GM23338 (cell line): ENCODE results near the gene TANGO6. TPM values are rescaled to one million over a fixed set of nuclear protein-coding genes. Genes with fewer than 3 reads are reported as not detected.

Experiments
- ATAC-seq: fragments of 200-7000 bp; cut with Tn5 transposase; 3 replicates; pipeline ENCODE4 v1.9.1; 2020
- DNase-seq: peaks from one replicate; pipeline ENCODE4 v3.0.0-alpha.2; 2015; ENCODE audit warnings: low spot score
- H2AFZ ChIP-seq: fragments of 200-600 bp; sonication (generic); 2 replicates; pipeline ENCODE4 v1.8.0; 2016; ENCODE audit warnings: antibody characterized with exemption, mild to moderate bottlenecking, moderate library complexity
- H3F3A ChIP-seq: fragments of 200-600 bp; sonication (generic); replicated peaks from 2 replicates; pipeline ENCODE4 v1.8.0; 2017; ENCODE audit warnings: antibody characterized with exemption, mixed run types, low read depth
- H3K27ac ChIP-seq: fragments of 200-600 bp; sonication (generic); 2 replicates; pipeline ENCODE4 v1.6.1; 2016; ENCODE audit warnings: low read depth
- H3K27me3 ChIP-seq: fragments of 200-600 bp; sonication (generic); 2 replicates; pipeline ENCODE4 v1.8.0; 2016; ENCODE audit warnings: mild to moderate bottlenecking, mixed run types, moderate library complexity; ENCODE audit not compliant: insufficient read depth
- H3K36me3 ChIP-seq: fragments of 200-600 bp; sonication (generic); 2 replicates; pipeline ENCODE4 v1.8.0; 2016; ENCODE audit warnings: mild to moderate bottlenecking; ENCODE audit not compliant: insufficient read depth
- H3K4me1 ChIP-seq: fragments of 200-600 bp; sonication (generic); 2 replicates; pipeline ENCODE4 v1.8.0; 2016; ENCODE audit warnings: mild to moderate bottlenecking, moderate library complexity; ENCODE audit not compliant: insufficient read depth
- H3K4me2 ChIP-seq: fragments of 200-600 bp; sonication (generic); 2 replicates; pipeline ENCODE4 v1.7.1; 2017; ENCODE audit warnings: mixed run types
- H3K4me3 ChIP-seq: fragments of 200-600 bp; sonication (generic); 2 replicates; pipeline ENCODE4 v1.6.1; 2016; ENCODE audit warnings: mixed run types
- H3K79me2 ChIP-seq: fragments of 200-600 bp; sonication (generic); replicated peaks from 2 replicates; pipeline ENCODE4 v1.8.0; 2017; ENCODE audit warnings: mild to moderate bottlenecking; ENCODE audit not compliant: insufficient read depth
- H3K9me2 ChIP-seq: fragments of 200-600 bp; sonication (generic); 2 replicates; pipeline ENCODE4 v1.8.0; 2017; ENCODE audit not compliant: insufficient read depth
- H4K20me1 ChIP-seq: fragments of 200-600 bp; sonication (generic); replicated peaks from 2 replicates; pipeline ENCODE4 v1.8.0; 2017; ENCODE audit warnings: mild to moderate bottlenecking; ENCODE audit not compliant: insufficient read depth
- H3K27ac Mint-ChIP-seq: 2 replicates; pipeline ENCODE4 v1.8.0; 2020; ENCODE audit warnings: inconsistent platforms, mild to moderate bottlenecking, moderate library complexity, mixed read lengths
- H3K27me3 Mint-ChIP-seq: 3 replicates; pipeline ENCODE4 v1.8.0; 2022; ENCODE audit warnings: low read depth, mild to moderate bottlenecking, moderate library complexity, mixed read lengths, inconsistent platforms; ENCODE audit not compliant: insufficient read depth, poor library complexity
- H3K36me3 Mint-ChIP-seq: 3 replicates; pipeline ENCODE4 v1.8.0; 2021; ENCODE audit warnings: low read depth, mild to moderate bottlenecking, inconsistent platforms, moderate library complexity, mixed read lengths
- H3K4me1 Mint-ChIP-seq: 3 replicates; pipeline ENCODE4 v1.8.0; 2020; ENCODE audit warnings: mild to moderate bottlenecking, inconsistent platforms, mixed read lengths
- H3K4me3 Mint-ChIP-seq: 3 replicates; pipeline ENCODE4 v1.8.0; 2021; ENCODE audit warnings: moderate library complexity, mild to moderate bottlenecking, inconsistent platforms, mixed read lengths
- H3K9me3 Mint-ChIP-seq: 3 replicates; pipeline ENCODE4 v1.8.0; 2020; ENCODE audit warnings: moderate library complexity, mild to moderate bottlenecking, inconsistent platforms, mixed read lengths
- CREB1 ChIP-seq: fragments of 250-450 bp; sonication (Bioruptor Pico); IDR thresholded peaks from 2 replicates; pipeline ENCODE4 v1.5.0; 2020; ENCODE audit warnings: low read depth, mild to moderate bottlenecking, moderate library complexity
- CTCF ChIP-seq, 2 experiments: fragments of 200-600 bp in 1 of 2; sonication (generic) in 1 of 2; conservative IDR thresholded peaks; 2 replicates each; pipeline versions ENCODE4 v1.5.1 to v1.6.1; 2016 to 2017; ENCODE audit warnings: antibody characterized with exemption in 2 of 2, low read depth in 2 of 2, mild to moderate bottlenecking in 2 of 2, moderate library complexity in 1 of 2
- EZH2 ChIP-seq: fragments of 200-600 bp; sonication (generic); IDR thresholded peaks from one replicate; pipeline ENCODE4 v1.8.0; 2017; ENCODE audit warnings: antibody characterized with exemption, mild to moderate bottlenecking, low read depth; ENCODE audit not compliant: unreplicated experiment
- EZH2phosphoT487 ChIP-seq: fragments of 200-600 bp; sonication (generic); IDR thresholded peaks from one replicate; pipeline ENCODE4 v1.8.1; 2018; ENCODE audit warnings: antibody characterized with exemption; ENCODE audit not compliant: unreplicated experiment
- JUNB ChIP-seq: IDR thresholded peaks from one replicate; pipeline ENCODE4 v1.6.1; 2016; ENCODE audit warnings: antibody characterized with exemption; ENCODE audit not compliant: unreplicated experiment
- NANOG ChIP-seq: IDR thresholded peaks from 2 replicates; pipeline ENCODE4 v1.6.1; 2016; ENCODE audit warnings: antibody characterized with exemption, borderline replicate concordance
- POLR2AphosphoS5 ChIP-seq: IDR thresholded peaks from 2 replicates; pipeline ENCODE4 v1.6.1; 2016; ENCODE audit warnings: antibody characterized with exemption, low read depth
- REST ChIP-seq: IDR thresholded peaks from one replicate; pipeline ENCODE4 v1.6.1; 2018; ENCODE audit warnings: antibody characterized with exemption; ENCODE audit not compliant: unreplicated experiment
- STAT1 ChIP-seq: IDR thresholded peaks from one replicate; pipeline ENCODE4 v1.6.1; 2016; ENCODE audit warnings: antibody characterized with exemption; ENCODE audit not compliant: unreplicated experiment
- ZNF114 ChIP-seq: fragments of 250-450 bp; sonication (Bioruptor Pico); IDR thresholded peaks from 2 replicates; pipeline ENCODE4 v1.5.0; 2020; ENCODE audit warnings: mild to moderate bottlenecking, moderate library complexity
- ZNF331 ChIP-seq: fragments of 250-450 bp; sonication (Bioruptor Pico); IDR thresholded peaks from 2 replicates; pipeline ENCODE4 v1.5.0; 2020; ENCODE audit warnings: low read depth, mild to moderate bottlenecking, moderate library complexity
- polyA plus RNA-seq: library from polyadenylated mRNA; unstranded; fragments of >200 nt; fragmentation: Nextera tagmentation; extraction: Ambion mirVana; gene quantifications from 2 replicates; pipeline ENCODE4 v1.2.1, GENCODE V29; 2016
- total RNA-seq: library from RNA; depleted of rRNA; stranded (reverse); fragments of >200 nt; shearing (Covaris generic); gene quantifications from 2 replicates; pipeline ENCODE4 v1.2.3, GENCODE V29; 2014

TANGO6 gene
- total and polyA plus RNA-seq, 2 experiments from 2014 or later = 7.2 to 23.2 TPM

GRCh38 chr16:69014811-69015210, 171.5 kb downstream of the TANGO6 start:
- no peaks in the 10 kb centered on the region for H3F3A ChIP-seq
- no peak overlapping the region for H3K4me3 Mint-ChIP-seq

GRCh38 chr16:69017036-69017783, 173.9 kb downstream of the TANGO6 start:
- H3K27ac ChIP-seq = no peak overlapping the region
- H3K4me3 Mint-ChIP-seq = no peak overlapping the region
- no peak for TF ChIP-seq ZNF114 (CRISPR knock-in tag)
- TF ChIP-seq STAT1 = no peak
- no peak for TF ChIP-seq REST
- no peak for TF ChIP-seq ZNF331 (CRISPR knock-in tag)
- TF ChIP-seq NANOG = no peak
- TF ChIP-seq EZH2phosphoT487 = no peak
- no peak for TF ChIP-seq POLR2AphosphoS5
- TF ChIP-seq JUNB = no peak
- TF ChIP-seq CTCF (conservative IDR thresholded peaks at IDR 0.05; ENCODE audit: low read depth in 2 of 2) = no peak
- no peak for TF ChIP-seq EZH2

More at GRCh38 chr16:69014811-69015210, 171.5 kb downstream of the TANGO6 start:
- DNase-seq = no peak
- Mint-ChIP-seq H3K4me1 (peaks cover 9% of the 10 kb centered on the region), H3K27me3 (peaks cover 2% of the 10 kb centered on the region), H3K9me3 (no peaks in the 10 kb centered on the region), H3K36me3 (no peaks in the 10 kb centered on the region), H3K27ac (no peak overlapping the region)
- H3K27ac ChIP-seq = no peak overlapping the region
- 0 out of 2 replicates have a peak, but pooled peaks cover 7% of the 10 kb centered on the region for H3K4me1 ChIP-seq
- H2AFZ ChIP-seq = no peak overlapping the region
- TF ChIP-seq ZNF114 (CRISPR knock-in tag) (no peak), CREB1 (CRISPR knock-in tag) (no peak), REST (no peak)
- no peak for ATAC-seq
- H3K36me3 ChIP-seq = no peaks in the 10 kb centered on the region
- H3K4me3 ChIP-seq = no peak overlapping the region
- H3K27me3 ChIP-seq = no peaks in the 10 kb centered on the region
- H3K4me2 ChIP-seq = no peak overlapping the region
- no peaks in the 10 kb centered on the region for H3K79me2 ChIP-seq
- no peaks in the 10 kb centered on the region for H3K9me2 ChIP-seq
- H4K20me1 ChIP-seq = no peaks in the 10 kb centered on the region

More at GRCh38 chr16:69017036-69017783, 173.9 kb downstream of the TANGO6 start:
- peaks cover 2% of the 10 kb centered on the region for H3K27me3 Mint-ChIP-seq
- Histone ChIP-seq H4K20me1 (no peaks in the 10 kb centered on the region), H3K4me3 (no peak overlapping the region), H3K27me3 (no peaks in the 10 kb centered on the region), H3K4me1 (no peaks in the 10 kb centered on the region), H3K4me2 (no peak overlapping the region), H2AFZ (no peak overlapping the region), H3K79me2 (no peaks in the 10 kb centered on the region), H3K36me3 (no peaks in the 10 kb centered on the region), H3K9me2 (no peaks in the 10 kb centered on the region), H3F3A (0 out of 2 replicates have a peak, but pooled peaks cover 3% of the 10 kb centered on the region)
- no peak overlapping the region for H3K27ac Mint-ChIP-seq
- no peak for DNase-seq
- H3K9me3 Mint-ChIP-seq = no peaks in the 10 kb centered on the region
- peaks cover 3% of the 10 kb centered on the region; the same call in 1 of the 3 replicates for H3K4me1 Mint-ChIP-seq
- ATAC-seq = no peak
- H3K36me3 Mint-ChIP-seq = no peaks in the 10 kb centered on the region
